ENCODE data around the gene CRTC1. TPM values are rescaled to one million over a fixed set of nuclear protein-coding genes. Genes with fewer than 3 reads are reported as not detected.

CRTC1 gene
- total RNA-seq, 1 experiment from 2014 or later, result 18.1 TPM

GRCh38 chr19:18668252-18668631 lies 15.2 kb upstream of the CRTC1 start:
- no TSS peak for BruUV-seq (replicated peaks)
- H3K27ac ChIP-seq (ENCODE audit: low read depth, low read length, poor library complexity, severe bottlenecking), result no peak overlapping the region
- no peaks in the 10 kb centered on the region for H3K9me3 ChIP-seq (ENCODE audit: low read depth, low read length, poor library complexity, severe bottlenecking)
- no peaks in the 10 kb centered on the region for H3K27me3 ChIP-seq (replicated peaks; ENCODE audit: insufficient read depth, low read depth, low read length, poor library complexity)
- peaks cover 14% of the 10 kb centered on the region for H3K36me3 ChIP-seq (ENCODE audit: insufficient read depth, low read length, poor library complexity, severe bottlenecking)
- TF ChIP-seq CTCF (conservative IDR thresholded peaks at IDR 0.05; ENCODE audit: low read depth, low read length), result no peak
- no peak for TF ChIP-seq EZH2 (IDR thresholded peaks at IDR 0.05; ENCODE audit: borderline replicate concordance, low read depth, low read length, poor library complexity, severe bottlenecking)
- no peak for DNase-seq (ENCODE audit: low spot score)
- ChIA-PET POLR2A (ENCODE audit: low non-redundant PET) (no interaction called here), CTCF (no interaction called here)
- no peaks in the 10 kb centered on the region for H3K4me1 ChIP-seq (ENCODE audit: insufficient read depth, low read length, poor library complexity, severe bottlenecking)
- H3K4me3 ChIP-seq (ENCODE audit: low read depth, low read length, poor library complexity, severe bottlenecking), result no peak overlapping the region
- intact Hi-C loops (cut with micrococcal nuclease; ENCODE audit: unreplicated experiment), result no loop called here

- H3K27ac ChIP-seq (ENCODE audit: low read depth, low read length, poor library complexity, severe bottlenecking), result no peak overlapping the region
- no peak overlapping the region for H3K4me3 ChIP-seq (ENCODE audit: low read depth, low read length, poor library complexity, severe bottlenecking)
- DNase-seq (ENCODE audit: low spot score), result no peak
- intact Hi-C loops (cut with micrococcal nuclease; ENCODE audit: unreplicated experiment), result no loop called here
- BruUV-seq (replicated peaks), result no TSS peak
- H3K4me1 ChIP-seq (ENCODE audit: insufficient read depth, low read length, poor library complexity, severe bottlenecking), result no peaks in the 10 kb centered on the region
- no peak for TF ChIP-seq EZH2 (IDR thresholded peaks at IDR 0.05; ENCODE audit: borderline replicate concordance, low read depth, low read length, poor library complexity, severe bottlenecking)
- no peak for TF ChIP-seq CTCF (conservative IDR thresholded peaks at IDR 0.05; ENCODE audit: low read depth, low read length)
- H3K36me3 ChIP-seq (ENCODE audit: insufficient read depth, low read length, poor library complexity, severe bottlenecking), result peaks cover 14% of the 10 kb centered on the region
- no peaks in the 10 kb centered on the region for H3K27me3 ChIP-seq (replicated peaks; ENCODE audit: insufficient read depth, low read depth, low read length, poor library complexity)
- POLR2A ChIA-PET (ENCODE audit: low non-redundant PET), result no interaction called here
- CTCF ChIA-PET, result no interaction called here
- H3K9me3 ChIP-seq (ENCODE audit: low read depth, low read length, poor library complexity, severe bottlenecking), result no peaks in the 10 kb centered on the region
Observed at GRCh38 chr19:18668744-18669523, 14.5 kb upstream of the CRTC1 start.

DNA sequence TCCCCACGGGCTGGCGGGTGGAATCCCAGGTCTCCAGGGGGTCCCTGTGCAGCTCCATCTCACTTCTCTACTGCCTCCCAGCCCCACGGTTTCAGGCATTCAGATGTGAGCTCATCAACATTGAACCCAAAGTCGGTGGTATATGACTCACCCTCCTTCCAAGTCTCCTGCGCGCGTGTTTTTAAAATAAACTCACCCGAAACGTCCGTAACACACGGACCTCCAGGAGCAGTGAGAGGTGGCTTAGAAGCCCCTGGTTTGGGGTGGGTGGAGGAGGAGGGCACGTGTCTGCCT lies 14.0 kb upstream of the CRTC1 start:
- TF ChIP-seq CTCF (conservative IDR thresholded peaks at IDR 0.05; ENCODE audit: low read depth, low read length) (no peak), EZH2 (IDR thresholded peaks at IDR 0.05; ENCODE audit: borderline replicate concordance, low read depth, low read length, poor library complexity, severe bottlenecking) (no peak)
- Histone ChIP-seq H3K9me3 (ENCODE audit: low read depth, low read length, poor library complexity, severe bottlenecking) (no peaks in the 10 kb centered on the region), H3K36me3 (ENCODE audit: insufficient read depth, low read length, poor library complexity, severe bottlenecking) (peaks cover 14% of the 10 kb centered on the region), H3K4me1 (ENCODE audit: insufficient read depth, low read length, poor library complexity, severe bottlenecking) (no peaks in the 10 kb centered on the region), H3K4me3 (ENCODE audit: low read depth, low read length, poor library complexity, severe bottlenecking) (no peak overlapping the region), H3K27me3 (replicated peaks; ENCODE audit: insufficient read depth, low read depth, low read length, poor library complexity) (no peaks in the 10 kb centered on the region), H3K27ac (ENCODE audit: low read depth, low read length, poor library complexity, severe bottlenecking) (no peak overlapping the region)
- BruUV-seq (replicated peaks), result no TSS peak
- intact Hi-C loops (cut with micrococcal nuclease; ENCODE audit: unreplicated experiment), result no loop called here
- CTCF ChIA-PET, result no interaction called here
- no peak for DNase-seq (ENCODE audit: low spot score)
- POLR2A ChIA-PET (ENCODE audit: low non-redundant PET), result no interaction called here
